GM23338 (cell line): ENCODE results near the gene HORMAD2.

ENCODE experiments used
- CTCF ChIP-seq, 2 experiments: fragments of 200-600 bp in 1 of 2; sonication (generic) in 1 of 2; conservative IDR thresholded peaks; 2 replicates each; pipeline versions ENCODE4 v1.5.1 to v1.6.1; 2016 to 2017; ENCODE audit warnings: antibody characterized with exemption in 2 of 2, low read depth in 2 of 2, mild to moderate bottlenecking in 2 of 2, moderate library complexity in 1 of 2
- EZH2 ChIP-seq: fragments of 200-600 bp; sonication (generic); IDR thresholded peaks from one replicate; pipeline ENCODE4 v1.8.0; 2017; ENCODE audit warnings: antibody characterized with exemption, mild to moderate bottlenecking, low read depth; ENCODE audit not compliant: unreplicated experiment
- REST ChIP-seq: IDR thresholded peaks from one replicate; pipeline ENCODE4 v1.6.1; 2018; ENCODE audit warnings: antibody characterized with exemption; ENCODE audit not compliant: unreplicated experiment

- TF ChIP-seq CTCF (conservative IDR thresholded peaks at IDR 0.05; ENCODE audit: low read depth in 2 of 2) (no peak), REST (no peak), EZH2 (no peak)
Observed at GRCh38 chr22:30062950-30063349, 17.3 kb upstream of the HORMAD2 start.
